Central memory CD8-positive, alpha-beta T cell (primary cell): ENCODE data around the gene CNTNAP5.

Experiments
- ATAC-seq: fragments of 150-1000 bp; cut with Tn5 transposase; replicated peaks from 2 replicates; pipeline ENCODE4 v1.10.0; 2022; ENCODE audit warnings: mild to moderate bottlenecking, moderate FRiP score, moderate number of reproducible peaks; ENCODE audit not compliant: poor library complexity, severe bottlenecking; ENCODE audit errors: extremely low read depth
- DNase-seq, 2 donors: peaks; one replicate each; pipeline ENCODE4 v3.0.0; 2021; ENCODE audit warnings: low spot score in 2 of 2
- H3K27ac Mint-ChIP-seq: one replicate; pipeline ENCODE4 v1.8.0; 2022; ENCODE audit warnings: low read depth, mild to moderate bottlenecking, moderate library complexity, mixed read lengths
- H3K27me3 Mint-ChIP-seq: one replicate; pipeline ENCODE4 v1.8.0; 2022; ENCODE audit warnings: mixed read lengths
- H3K36me3 Mint-ChIP-seq: one replicate; pipeline ENCODE4 v1.8.0; 2022; ENCODE audit warnings: mild to moderate bottlenecking, moderate library complexity, mixed read lengths; ENCODE audit not compliant: insufficient read depth
- H3K4me1 Mint-ChIP-seq: one replicate; pipeline ENCODE4 v1.8.0; 2022; ENCODE audit warnings: mixed read lengths
- H3K4me3 Mint-ChIP-seq: one replicate; pipeline ENCODE4 v1.8.0; 2022; ENCODE audit warnings: mild to moderate bottlenecking, moderate library complexity, mixed read lengths
- H3K9me3 Mint-ChIP-seq: one replicate; pipeline ENCODE4 v1.8.0; 2022; ENCODE audit warnings: mixed read lengths

The CNTNAP5 gene

DNA sequence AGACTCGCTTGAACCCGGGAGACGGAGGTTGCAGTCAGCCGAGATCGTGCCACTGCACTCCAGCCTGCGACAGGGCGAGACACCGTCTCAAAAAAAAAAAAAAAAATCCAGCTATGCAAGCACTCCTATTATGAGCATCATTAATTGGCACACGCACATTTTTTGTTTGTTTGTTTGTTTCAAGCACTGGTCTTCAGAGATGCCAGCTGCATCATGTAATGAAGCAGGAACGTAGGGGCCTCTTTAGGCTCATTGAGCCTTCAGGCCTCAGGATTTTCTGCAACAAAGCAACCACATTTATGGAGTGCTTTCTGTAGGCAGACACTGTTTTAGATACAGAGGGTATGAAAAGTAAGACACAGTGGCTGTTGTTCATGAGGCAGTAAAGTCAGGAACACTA is 585.8 kb downstream of the CNTNAP5 start:
- H3K4me3 Mint-ChIP-seq, result no peak overlapping the region
- DNase-seq (no peak), ATAC-seq (no peak)
- H3K9me3 Mint-ChIP-seq, result peaks cover 7% of the 10 kb centered on the region
- H3K27ac Mint-ChIP-seq, result no peak overlapping the region
- H3K27me3 Mint-ChIP-seq, result no peaks in the 10 kb centered on the region
- H3K4me1 Mint-ChIP-seq, result no peaks in the 10 kb centered on the region
- no peaks in the 10 kb centered on the region for H3K36me3 Mint-ChIP-seq

DNA sequence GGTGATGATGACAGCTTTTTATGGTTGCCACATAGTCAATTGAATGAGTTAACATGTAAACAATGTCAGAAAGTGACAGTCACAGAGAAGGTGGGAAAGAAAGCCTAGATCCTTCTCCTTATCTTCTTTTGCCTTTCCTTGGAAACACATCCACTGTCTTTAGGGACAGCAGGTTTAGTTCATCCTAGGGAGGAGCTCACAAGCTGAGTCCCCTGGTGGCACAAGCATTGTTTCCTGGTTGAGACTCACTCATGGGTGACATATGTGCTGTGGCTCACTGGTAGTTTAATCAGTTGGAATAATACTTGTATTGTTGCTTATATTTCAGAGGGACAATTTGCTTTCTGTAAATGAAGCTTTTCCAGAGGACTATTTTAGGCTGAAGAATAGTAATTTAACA is 598.5 kb downstream of the CNTNAP5 start:
- peaks cover 19% of the 10 kb centered on the region for H3K9me3 Mint-ChIP-seq
- H3K27me3 Mint-ChIP-seq, result no peaks in the 10 kb centered on the region
- no peak overlapping the region for H3K4me3 Mint-ChIP-seq
- no peak for DNase-seq
- H3K4me1 Mint-ChIP-seq, result no peaks in the 10 kb centered on the region
- no peak overlapping the region for H3K27ac Mint-ChIP-seq
- no peak for ATAC-seq
- peaks cover 2% of the 10 kb centered on the region for H3K36me3 Mint-ChIP-seq

GRCh38 chr2:124625561-124625960 is 600.5 kb downstream of the CNTNAP5 start:
- peaks cover 2% of the 10 kb centered on the region for H3K36me3 Mint-ChIP-seq
- H3K4me1 Mint-ChIP-seq, result no peaks in the 10 kb centered on the region
- DNase-seq, result no peak
- no peak for ATAC-seq
- H3K9me3 Mint-ChIP-seq, result peaks cover 17% of the 10 kb centered on the region
- no peaks in the 10 kb centered on the region for H3K27me3 Mint-ChIP-seq
- no peak overlapping the region for H3K27ac Mint-ChIP-seq
- H3K4me3 Mint-ChIP-seq, result no peak overlapping the region

DNA sequence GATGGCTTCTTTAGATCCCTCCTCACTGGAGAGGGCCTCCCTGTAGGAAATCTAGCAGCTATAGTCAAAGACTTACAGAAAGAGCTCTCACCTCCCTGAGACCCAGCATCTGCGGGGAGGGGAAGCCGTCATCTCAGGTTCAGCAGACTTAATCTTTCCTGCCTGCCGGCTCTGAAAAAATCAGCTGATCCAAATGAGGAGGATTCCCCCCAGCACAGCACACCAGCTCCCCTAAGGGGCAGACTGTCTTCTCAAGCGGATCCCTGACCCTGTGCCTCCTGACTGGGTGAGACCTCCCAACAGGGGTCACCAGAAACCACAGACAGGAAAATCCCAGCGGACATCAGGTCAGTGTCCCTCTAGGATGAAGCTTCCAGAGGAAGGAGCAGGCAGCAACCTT is 601.9 kb downstream of the CNTNAP5 start:
- no peak for ATAC-seq
- H3K27me3 Mint-ChIP-seq, result no peaks in the 10 kb centered on the region
- H3K27ac Mint-ChIP-seq, result no peak overlapping the region
- H3K36me3 Mint-ChIP-seq, result peaks cover 2% of the 10 kb centered on the region
- no peaks in the 10 kb centered on the region for H3K4me1 Mint-ChIP-seq
- H3K9me3 Mint-ChIP-seq, result peaks cover 17% of the 10 kb centered on the region
- no peak for DNase-seq
- no peak overlapping the region for H3K4me3 Mint-ChIP-seq

- no peaks in the 10 kb centered on the region for H3K27me3 Mint-ChIP-seq
- peaks cover 4% of the 10 kb centered on the region for H3K9me3 Mint-ChIP-seq
Measured at GRCh38 chr2:124633812-124634211, 608.7 kb downstream of the CNTNAP5 start.

DNA sequence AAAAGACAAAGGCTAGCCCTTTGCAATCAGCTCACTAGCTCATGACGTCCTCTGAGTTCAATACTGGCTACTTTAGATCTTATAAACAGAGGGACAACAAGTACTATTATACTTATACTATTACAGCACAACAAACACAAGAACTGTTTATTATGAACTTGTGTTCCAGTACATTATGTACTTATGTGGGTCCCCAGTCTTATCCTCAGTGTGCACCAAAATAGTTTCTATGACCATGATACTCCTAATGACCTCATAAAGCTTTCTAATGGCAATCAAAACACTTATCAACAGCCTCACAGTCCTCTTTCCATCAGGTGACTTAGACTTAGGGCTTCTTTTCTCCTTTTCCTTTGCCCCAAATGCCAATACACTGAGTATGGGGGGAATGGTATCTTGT is 614.4 kb downstream of the CNTNAP5 start:
- Mint-ChIP-seq H3K4me3 (no peak overlapping the region), H3K27ac (no peak overlapping the region), H3K9me3 (no peaks in the 10 kb centered on the region), H3K27me3 (no peaks in the 10 kb centered on the region), H3K4me1 (no peaks in the 10 kb centered on the region), H3K36me3 (no peaks in the 10 kb centered on the region)
- DNase-seq (no peak), ATAC-seq (no peak)

More at GRCh38 chr2:124633812-124634211, 608.7 kb downstream of the CNTNAP5 start:
- Mint-ChIP-seq H3K36me3 (no peaks in the 10 kb centered on the region), H3K4me1 (no peaks in the 10 kb centered on the region), H3K27ac (no peak overlapping the region), H3K4me3 (no peak overlapping the region)
- ATAC-seq (no peak), DNase-seq (no peak)

DNA sequence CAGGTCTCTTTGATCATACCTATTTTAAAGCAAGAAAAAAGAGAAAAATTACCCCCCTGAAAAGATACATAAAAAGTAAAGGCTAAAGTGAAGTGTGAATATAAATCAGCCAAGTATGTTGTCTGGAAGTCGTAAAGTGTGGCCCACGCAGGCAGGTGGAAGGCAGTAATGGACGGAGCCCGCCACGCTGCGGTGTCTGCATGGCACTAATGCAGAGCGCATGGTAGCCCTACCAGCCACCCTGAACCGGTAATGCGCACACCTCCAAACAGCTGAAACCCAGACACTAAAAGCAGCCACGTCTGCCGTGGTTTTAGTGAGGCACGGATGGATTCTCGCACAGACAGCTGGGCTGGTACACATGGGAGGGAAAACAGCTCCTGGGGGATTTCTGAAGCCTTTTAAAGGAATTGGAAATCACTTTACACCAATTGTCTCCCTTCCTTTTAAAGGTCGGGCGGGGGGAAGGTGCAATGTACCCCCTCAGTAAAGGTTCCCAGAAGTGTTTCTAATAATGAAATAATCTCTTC is 615.2 kb downstream of the CNTNAP5 start:
- Mint-ChIP-seq H3K9me3 (no peaks in the 10 kb centered on the region), H3K27ac (no peak overlapping the region), H3K36me3 (no peaks in the 10 kb centered on the region), H3K4me1 (no peaks in the 10 kb centered on the region), H3K4me3 (no peak overlapping the region), H3K27me3 (no peaks in the 10 kb centered on the region)
- no peak for DNase-seq
- no peak for ATAC-seq

DNA sequence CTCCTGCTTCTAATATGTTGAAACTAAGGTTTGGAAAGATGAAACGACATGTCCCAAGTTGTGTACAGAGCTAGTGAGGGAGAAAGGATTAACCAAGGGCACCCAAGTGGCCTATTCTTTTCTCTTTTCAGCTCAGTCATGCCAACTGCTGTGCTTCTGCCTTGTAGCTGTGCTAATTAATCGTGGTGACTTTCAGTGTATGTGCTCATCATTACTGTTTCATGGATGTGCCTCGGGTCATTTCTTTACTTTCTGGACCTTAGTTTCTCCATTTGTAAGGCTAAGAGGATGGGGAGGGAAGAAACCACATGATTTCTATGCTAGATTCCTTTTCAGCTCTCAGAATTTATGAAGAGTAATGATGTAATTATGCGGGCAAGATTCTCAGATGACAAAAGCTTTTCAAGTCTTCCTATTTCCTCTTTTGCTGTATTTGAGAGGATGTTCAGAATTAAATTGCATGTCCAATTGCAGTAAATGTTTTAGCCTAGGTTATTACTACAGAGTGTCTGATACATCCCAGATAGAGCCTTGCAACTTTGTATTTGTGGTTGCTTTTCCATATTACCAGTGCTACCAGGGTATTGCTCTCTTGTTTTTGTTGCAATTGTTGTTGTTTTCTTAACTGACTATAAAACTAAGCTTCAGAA is 621.2 kb downstream of the CNTNAP5 start:
- Mint-ChIP-seq H3K27ac (no peak overlapping the region), H3K9me3 (peaks cover 15% of the 10 kb centered on the region), H3K4me3 (no peak overlapping the region), H3K36me3 (no peaks in the 10 kb centered on the region), H3K27me3 (no peaks in the 10 kb centered on the region), H3K4me1 (no peaks in the 10 kb centered on the region)
- DNase-seq (no peak), ATAC-seq (no peak)

DNA sequence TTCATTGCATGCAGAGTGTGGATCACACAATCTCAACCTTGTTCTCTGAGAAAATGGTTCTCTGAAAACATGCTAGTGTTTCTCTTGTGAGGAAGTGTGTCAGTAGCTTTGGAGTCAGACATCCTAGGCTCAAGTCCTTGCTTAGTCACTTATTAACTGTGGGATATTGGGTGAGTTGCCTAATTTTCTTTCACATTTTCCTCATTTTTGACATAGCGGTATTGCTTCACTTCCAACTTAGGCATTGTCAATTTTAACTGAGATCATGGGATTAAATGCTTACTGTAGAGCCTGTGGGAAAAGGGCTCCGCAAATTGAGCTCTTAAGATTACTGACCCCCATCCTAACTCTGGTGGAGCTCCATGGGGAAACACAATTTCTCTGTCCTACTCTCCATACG is 622.2 kb downstream of the CNTNAP5 start:
- no peaks in the 10 kb centered on the region for H3K36me3 Mint-ChIP-seq
- H3K4me3 Mint-ChIP-seq, result no peak overlapping the region
- H3K4me1 Mint-ChIP-seq, result no peaks in the 10 kb centered on the region
- H3K27ac Mint-ChIP-seq, result no peak overlapping the region
- no peaks in the 10 kb centered on the region for H3K27me3 Mint-ChIP-seq
- peaks cover 15% of the 10 kb centered on the region for H3K9me3 Mint-ChIP-seq
- DNase-seq (no peak), ATAC-seq (no peak)

DNA sequence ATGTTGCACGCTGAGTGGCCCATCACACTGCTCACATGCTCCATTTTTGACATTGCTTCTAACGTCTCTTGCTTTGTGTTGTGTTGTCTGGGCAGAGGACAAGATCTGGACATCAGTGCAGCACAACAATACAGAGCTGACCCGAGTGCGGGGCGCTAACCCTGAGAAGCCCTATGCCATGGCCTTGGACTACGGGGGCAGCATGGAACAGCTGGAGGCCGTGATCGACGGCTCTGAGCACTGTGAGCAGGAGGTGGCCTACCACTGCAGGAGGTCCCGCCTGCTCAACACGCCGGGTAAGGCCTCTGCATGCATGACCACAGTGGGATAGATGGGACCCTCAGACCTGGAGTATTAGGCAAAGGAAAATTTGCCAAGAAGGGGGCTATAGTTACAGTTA is 622.6 kb downstream of the CNTNAP5 start:
- ATAC-seq (no peak), DNase-seq (no peak)
- Mint-ChIP-seq H3K4me3 (no peak overlapping the region), H3K27ac (no peak overlapping the region), H3K36me3 (no peaks in the 10 kb centered on the region), H3K27me3 (no peaks in the 10 kb centered on the region), H3K4me1 (no peaks in the 10 kb centered on the region), H3K9me3 (peaks cover 15% of the 10 kb centered on the region)

DNA sequence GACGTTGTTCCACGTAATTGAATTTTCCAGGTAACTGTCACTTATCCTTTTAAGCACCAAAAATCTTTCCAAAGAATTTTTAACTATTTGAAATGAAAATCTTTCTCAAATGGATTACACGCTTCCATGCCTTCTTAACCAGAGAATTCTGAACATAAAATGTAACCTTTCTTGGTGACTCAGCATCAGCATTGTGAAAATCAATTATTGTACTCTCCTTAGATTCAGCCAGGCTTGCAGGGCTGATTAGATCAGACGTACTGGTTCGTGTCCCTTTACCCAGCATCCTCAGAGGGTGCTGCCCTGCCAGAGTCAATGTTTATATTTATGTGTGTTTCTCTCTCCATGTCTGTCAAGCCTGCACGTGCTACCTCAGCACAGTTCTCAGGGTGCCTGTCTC is 623.9 kb downstream of the CNTNAP5 start:
- no peak overlapping the region for H3K4me3 Mint-ChIP-seq
- DNase-seq, result no peak
- H3K36me3 Mint-ChIP-seq, result no peaks in the 10 kb centered on the region
- H3K4me1 Mint-ChIP-seq, result no peaks in the 10 kb centered on the region
- no peak for ATAC-seq
- no peak overlapping the region for H3K27ac Mint-ChIP-seq
- peaks cover 15% of the 10 kb centered on the region for H3K9me3 Mint-ChIP-seq
- no peaks in the 10 kb centered on the region for H3K27me3 Mint-ChIP-seq

- no peak overlapping the region for H3K27ac Mint-ChIP-seq
- no peak for ATAC-seq
- no peaks in the 10 kb centered on the region for H3K36me3 Mint-ChIP-seq
- no peaks in the 10 kb centered on the region for H3K4me1 Mint-ChIP-seq
- peaks cover 26% of the 10 kb centered on the region for H3K9me3 Mint-ChIP-seq
- H3K27me3 Mint-ChIP-seq, result no peaks in the 10 kb centered on the region
- H3K4me3 Mint-ChIP-seq, result no peak overlapping the region
- DNase-seq, result no peak
Measured at GRCh38 chr2:124652099-124652498, 627.0 kb downstream of the CNTNAP5 start.

DNA sequence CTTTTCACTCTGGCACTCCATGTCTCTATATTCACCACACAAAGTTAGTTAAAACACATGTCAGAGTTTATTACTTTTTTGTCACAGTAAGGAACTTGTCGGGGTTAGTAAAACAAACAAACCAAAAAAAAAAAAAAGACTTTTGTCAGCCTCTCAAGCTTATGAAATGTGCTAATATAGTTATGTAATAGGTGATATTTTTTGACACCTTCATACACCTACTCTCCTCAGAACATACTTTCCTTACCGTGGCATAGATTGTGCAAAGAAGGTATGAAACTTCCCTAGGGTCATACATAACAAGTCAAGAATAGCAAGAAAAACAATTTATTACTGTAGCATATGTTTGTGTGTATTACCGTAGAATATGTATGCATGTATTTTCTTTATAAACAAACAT is 633.3 kb downstream of the CNTNAP5 start:
- Mint-ChIP-seq H3K4me3 (no peak overlapping the region), H3K27me3 (no peaks in the 10 kb centered on the region), H3K4me1 (no peaks in the 10 kb centered on the region), H3K9me3 (peaks cover 36% of the 10 kb centered on the region), H3K36me3 (no peaks in the 10 kb centered on the region), H3K27ac (no peak overlapping the region)
- DNase-seq, result no peak
- ATAC-seq, result no peak
